ENCODE data around the gene LRMDA.

Gene LRMDA

GRCh38 chr10:76388321-76389023, 957.0 kb downstream of the LRMDA start:
- Mint-ChIP-seq H3K4me1 (no peaks in the 10 kb centered on the region), H3K36me3 (ENCODE audit: low read depth) (peaks cover 4% of the 10 kb centered on the region), H3K4me3 (no peak overlapping the region), H3K27ac (no peak overlapping the region), H3K9me3 (no peaks in the 10 kb centered on the region), H3K27me3 (ENCODE audit: low read depth) (no peaks in the 10 kb centered on the region)
- TF ChIP-seq, protein P1, sequence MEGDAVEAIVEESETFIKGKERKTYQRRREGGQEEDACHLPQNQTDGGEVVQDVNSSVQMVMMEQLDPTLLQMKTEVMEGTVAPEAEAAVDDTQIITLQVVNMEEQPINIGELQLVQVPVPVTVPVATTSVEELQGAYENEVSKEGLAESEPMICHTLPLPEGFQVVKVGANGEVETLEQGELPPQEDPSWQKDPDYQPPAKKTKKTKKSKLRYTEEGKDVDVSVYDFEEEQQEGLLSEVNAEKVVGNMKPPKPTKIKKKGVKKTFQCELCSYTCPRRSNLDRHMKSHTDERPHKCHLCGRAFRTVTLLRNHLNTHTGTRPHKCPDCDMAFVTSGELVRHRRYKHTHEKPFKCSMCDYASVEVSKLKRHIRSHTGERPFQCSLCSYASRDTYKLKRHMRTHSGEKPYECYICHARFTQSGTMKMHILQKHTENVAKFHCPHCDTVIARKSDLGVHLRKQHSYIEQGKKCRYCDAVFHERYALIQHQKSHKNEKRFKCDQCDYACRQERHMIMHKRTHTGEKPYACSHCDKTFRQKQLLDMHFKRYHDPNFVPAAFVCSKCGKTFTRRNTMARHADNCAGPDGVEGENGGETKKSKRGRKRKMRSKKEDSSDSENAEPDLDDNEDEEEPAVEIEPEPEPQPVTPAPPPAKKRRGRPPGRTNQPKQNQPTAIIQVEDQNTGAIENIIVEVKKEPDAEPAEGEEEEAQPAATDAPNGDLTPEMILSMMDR (IDR thresholded peaks at IDR 0.05; ENCODE audit: unreplicated experiment in 3 of 3): no peak

GRCh38 chr10:76393875-76394706, 962.7 kb downstream of the LRMDA start:
- no peaks in the 10 kb centered on the region for H3K27me3 Mint-ChIP-seq (ENCODE audit: low read depth)

DNA sequence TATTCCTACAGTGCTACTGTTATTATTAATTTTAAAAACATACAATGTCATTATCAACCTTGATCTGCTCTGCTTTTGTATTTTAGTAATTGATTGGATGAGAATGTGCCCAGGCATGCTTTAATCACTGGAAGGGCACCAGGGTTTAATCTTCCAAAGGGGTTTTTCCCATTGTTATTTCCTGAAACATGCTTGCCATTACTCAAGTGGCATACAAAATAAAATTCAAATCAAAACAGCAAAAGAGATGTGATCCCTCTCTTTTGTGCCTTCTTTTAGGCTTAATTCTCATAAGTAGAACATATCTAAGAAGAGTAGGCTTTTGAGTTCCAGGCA, 963.3 kb downstream of the LRMDA start:
- Mint-ChIP-seq H3K27me3 (ENCODE audit: low read depth) (no peaks in the 10 kb centered on the region), H3K9me3 (no peaks in the 10 kb centered on the region), H3K4me3 (no peak overlapping the region), H3K27ac (no peak overlapping the region), H3K36me3 (ENCODE audit: low read depth) (no peaks in the 10 kb centered on the region), H3K4me1 (peaks cover 35% of the 10 kb centered on the region)
- TF ChIP-seq, protein P1 (IDR thresholded peaks at IDR 0.05; ENCODE audit: unreplicated experiment in 3 of 3): no peak

More at GRCh38 chr10:76393875-76394706, 962.7 kb downstream of the LRMDA start:
- Mint-ChIP-seq H3K9me3 (no peaks in the 10 kb centered on the region), H3K4me3 (no peak overlapping the region), H3K4me1 (peaks cover 31% of the 10 kb centered on the region), H3K27ac (no peak overlapping the region), H3K36me3 (ENCODE audit: low read depth) (no peaks in the 10 kb centered on the region)
- TF ChIP-seq, protein P1 (IDR thresholded peaks at IDR 0.05; ENCODE audit: unreplicated experiment in 3 of 3): no peak

GRCh38 chr10:76395251-76395650, 963.8 kb downstream of the LRMDA start:
- TF ChIP-seq, protein P1 (IDR thresholded peaks at IDR 0.05; ENCODE audit: unreplicated experiment in 3 of 3): no peak
- Mint-ChIP-seq H3K9me3 (no peaks in the 10 kb centered on the region), H3K27ac (peak overlapping the region; percentile 91 to 96 (median 95)), H3K4me3 (no peak overlapping the region), H3K36me3 (ENCODE audit: low read depth) (no peaks in the 10 kb centered on the region), H3K4me1 (peaks cover 39% of the 10 kb centered on the region), H3K27me3 (ENCODE audit: low read depth) (no peaks in the 10 kb centered on the region)

DNA sequence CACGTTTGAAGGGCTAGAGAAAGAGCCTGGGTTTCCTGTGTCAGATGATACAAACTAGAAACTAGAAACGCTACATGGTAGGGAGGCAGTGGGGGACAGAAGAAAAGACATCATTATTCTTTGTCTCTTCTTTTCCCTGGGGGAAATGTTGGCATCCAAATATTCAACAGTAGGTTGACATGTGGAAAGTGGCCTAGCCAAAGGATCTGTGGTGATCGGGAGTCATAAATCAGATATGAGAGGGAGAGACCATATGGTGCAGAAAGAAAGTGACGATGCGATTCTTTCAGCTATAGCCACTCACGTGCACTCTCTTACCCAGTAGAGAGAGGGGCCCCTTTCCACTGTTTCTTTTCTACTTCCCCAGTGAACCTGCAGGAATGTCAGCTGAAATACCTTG, 964.7 kb downstream of the LRMDA start:
- peak overlapping the region; percentile 91 to 96 (median 95) for H3K27ac Mint-ChIP-seq
- TF ChIP-seq, protein P1 (IDR thresholded peaks at IDR 0.05; ENCODE audit: unreplicated experiment in 3 of 3): no peak
- H3K36me3 Mint-ChIP-seq (ENCODE audit: low read depth): no peaks in the 10 kb centered on the region
- H3K27me3 Mint-ChIP-seq (ENCODE audit: low read depth): no peaks in the 10 kb centered on the region
- H3K9me3 Mint-ChIP-seq: peaks cover 3% of the 10 kb centered on the region
- H3K4me1 Mint-ChIP-seq: peaks cover 43% of the 10 kb centered on the region
- H3K4me3 Mint-ChIP-seq: no peak overlapping the region
